HEK293 (cell line): ENCODE results near the gene NFIC.

Experiments
- CTCF ChIA-PET: fragments of 350-600 bp; formaldehyde crosslinking; extraction: SDS; loops from one replicate; lab custom pipeline; 2021; ENCODE audit warnings: antibody characterized with exemption; lab: Yijun Ruan, JAX
- POLR2A ChIA-PET: fragments of 300-600 bp; formaldehyde crosslinking; extraction: SDS; loops from one replicate; lab custom pipeline; 2020; ENCODE audit warnings: antibody characterized with exemption, inconsistent platforms; lab: Yijun Ruan, JAX
- H3K27ac ChIP-seq: fragments of 200-500 bp; sonication (Bioruptor generic); 2 replicates; pipeline ENCODE4 v1.5.1; 2014; ENCODE audit warnings: low read depth, low read length, control low read depth, inconsistent platforms; ENCODE audit errors: extremely low read depth
- H3K36me3 ChIP-seq, 2 experiments: fragments of 200-500 bp in 1 of 2; sonication (Bioruptor generic) in 1 of 2; 1 replicate in 1 of 2; 2 replicates in 1 of 2; pipeline ENCODE4 v1.5.1; 2014 to 2017; ENCODE audit warnings: inconsistent platforms in 2 of 2, low read length in 2 of 2; ENCODE audit not compliant: control insufficient read depth in 2 of 2, insufficient read depth in 1 of 2
- H3K4me1 ChIP-seq: fragments of 200-500 bp; sonication (Bioruptor generic); 2 replicates; pipeline ENCODE4 v1.5.1; 2014; ENCODE audit warnings: mild to moderate bottlenecking, low read length, inconsistent platforms; ENCODE audit not compliant: control insufficient read depth, insufficient read depth
- H3K4me3 ChIP-seq: 2 replicates; pipeline ENCODE4 v1.5.1; 2011; ENCODE audit warnings: low read depth, mild to moderate bottlenecking, control low read depth, low read length, moderate library complexity
- H3K9me3 ChIP-seq: fragments of 200-500 bp; sonication (Bioruptor generic); 2 replicates; pipeline ENCODE4 v1.5.1; 2014; ENCODE audit warnings: low read depth, low read length, inconsistent platforms; ENCODE audit not compliant: control insufficient read depth, insufficient read depth
- GLIS1 ChIP-seq: fragments of 450-650 bp; formaldehyde crosslinking; IDR thresholded peaks from 2 replicates; pipeline ENCODE4 v1.5.1; 2016; ENCODE audit warnings: missing biosample characterization, missing genetic modification characterization
- RBAK ChIP-seq: fragments of 450-650 bp; formaldehyde crosslinking; IDR thresholded peaks from 2 replicates; pipeline ENCODE4 v1.5.1; 2016; ENCODE audit warnings: missing biosample characterization, missing genetic modification characterization
- ZEB2 ChIP-seq: fragments of 450-650 bp; formaldehyde crosslinking; IDR thresholded peaks from 2 replicates; pipeline ENCODE4 v1.5.1; 2016; ENCODE audit warnings: missing biosample characterization, missing genetic modification characterization
- ZNF132 ChIP-seq: fragments of 450-650 bp; formaldehyde crosslinking; IDR thresholded peaks from 2 replicates; pipeline ENCODE4 v1.5.1; 2017; ENCODE audit warnings: missing biosample characterization, missing genetic modification characterization, borderline replicate concordance
- ZNF133 ChIP-seq: fragments of 450-650 bp; formaldehyde crosslinking; IDR thresholded peaks from 2 replicates; pipeline ENCODE4 v1.5.1; 2016; ENCODE audit warnings: missing biosample characterization, missing genetic modification characterization
- ZNF214 ChIP-seq: fragments of 450-650 bp; formaldehyde crosslinking; IDR thresholded peaks from 2 replicates; pipeline ENCODE4 v1.5.1; 2017; ENCODE audit warnings: missing biosample characterization, mild to moderate bottlenecking, missing genetic modification characterization, borderline replicate concordance
- ZNF473 ChIP-seq: fragments of 450-650 bp; formaldehyde crosslinking; IDR thresholded peaks from 2 replicates; pipeline ENCODE4 v1.5.1; 2017; ENCODE audit warnings: missing biosample characterization, missing genetic modification characterization
- ZNF623 ChIP-seq: fragments of 450-650 bp; formaldehyde crosslinking; IDR thresholded peaks from 2 replicates; pipeline ENCODE4 v1.5.1; 2016; ENCODE audit warnings: missing biosample characterization, missing genetic modification characterization
- ZNF658 ChIP-seq: fragments of 450-650 bp; formaldehyde crosslinking; IDR thresholded peaks from 2 replicates; pipeline ENCODE4; 2016; ENCODE audit warnings: missing biosample characterization, missing genetic modification characterization
- TF ChIP-seq, protein P1 (sequence below): fragments of 450-650 bp; formaldehyde crosslinking; IDR thresholded peaks from 2 replicates; pipeline ENCODE4 v1.5.1; 2016; ENCODE audit warnings: missing biosample characterization, missing genetic modification characterization, borderline replicate concordance
- TF ChIP-seq, protein P2 (sequence below): fragments of 450-650 bp; formaldehyde crosslinking; IDR thresholded peaks from 2 replicates; pipeline ENCODE4 v1.5.1; 2016; ENCODE audit warnings: missing biosample characterization, missing genetic modification characterization
- TF ChIP-seq, protein P3 (sequence below): fragments of 450-650 bp; formaldehyde crosslinking; IDR thresholded peaks from 2 replicates; pipeline ENCODE4 v1.5.1; 2017; ENCODE audit warnings: missing biosample characterization, missing genetic modification characterization

Gene NFIC

DNA sequence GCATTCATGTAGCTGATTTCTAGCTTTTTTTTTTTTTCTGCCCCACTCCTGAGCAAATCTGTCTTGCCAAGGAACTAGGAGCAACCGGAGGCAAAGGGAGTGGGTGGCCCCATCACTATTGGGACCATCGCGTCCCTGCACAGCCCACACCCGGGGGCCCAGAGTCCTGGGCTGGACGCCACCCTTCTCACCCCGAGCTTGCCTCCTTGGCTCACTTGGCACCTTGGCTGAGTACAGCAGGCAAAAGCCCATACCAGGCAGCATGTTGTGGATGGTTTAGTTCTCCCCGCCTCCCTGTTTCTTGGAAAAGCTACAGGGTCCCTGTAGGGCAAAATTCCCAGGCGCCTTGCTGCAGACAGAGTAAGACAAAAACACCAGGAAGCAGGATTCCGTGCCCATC lies 100.3 kb downstream of the NFIC start:
- Histone ChIP-seq H3K9me3 (no peaks in the 10 kb centered on the region), H3K4me1 (no peaks in the 10 kb centered on the region), H3K36me3 (no peaks in the 10 kb centered on the region), H3K4me3 (no peak overlapping the region), H3K27ac (no peak overlapping the region)
- ChIA-PET CTCF (interaction anchor here (0.6 to 1.4 kb wide), 3 partner anchors 37 to 132 kb away, joined by 3 read pairs; no protein-coding TSS in a partner anchor), POLR2A (no interaction called here)
- no peak for TF ChIP-seq GLIS1 (tag by site-specific recombination)
- TF ChIP-seq ZEB2 (tag by site-specific recombination) = no peak
- TF ChIP-seq ZNF132 = no peak
- TF ChIP-seq, protein P1, sequence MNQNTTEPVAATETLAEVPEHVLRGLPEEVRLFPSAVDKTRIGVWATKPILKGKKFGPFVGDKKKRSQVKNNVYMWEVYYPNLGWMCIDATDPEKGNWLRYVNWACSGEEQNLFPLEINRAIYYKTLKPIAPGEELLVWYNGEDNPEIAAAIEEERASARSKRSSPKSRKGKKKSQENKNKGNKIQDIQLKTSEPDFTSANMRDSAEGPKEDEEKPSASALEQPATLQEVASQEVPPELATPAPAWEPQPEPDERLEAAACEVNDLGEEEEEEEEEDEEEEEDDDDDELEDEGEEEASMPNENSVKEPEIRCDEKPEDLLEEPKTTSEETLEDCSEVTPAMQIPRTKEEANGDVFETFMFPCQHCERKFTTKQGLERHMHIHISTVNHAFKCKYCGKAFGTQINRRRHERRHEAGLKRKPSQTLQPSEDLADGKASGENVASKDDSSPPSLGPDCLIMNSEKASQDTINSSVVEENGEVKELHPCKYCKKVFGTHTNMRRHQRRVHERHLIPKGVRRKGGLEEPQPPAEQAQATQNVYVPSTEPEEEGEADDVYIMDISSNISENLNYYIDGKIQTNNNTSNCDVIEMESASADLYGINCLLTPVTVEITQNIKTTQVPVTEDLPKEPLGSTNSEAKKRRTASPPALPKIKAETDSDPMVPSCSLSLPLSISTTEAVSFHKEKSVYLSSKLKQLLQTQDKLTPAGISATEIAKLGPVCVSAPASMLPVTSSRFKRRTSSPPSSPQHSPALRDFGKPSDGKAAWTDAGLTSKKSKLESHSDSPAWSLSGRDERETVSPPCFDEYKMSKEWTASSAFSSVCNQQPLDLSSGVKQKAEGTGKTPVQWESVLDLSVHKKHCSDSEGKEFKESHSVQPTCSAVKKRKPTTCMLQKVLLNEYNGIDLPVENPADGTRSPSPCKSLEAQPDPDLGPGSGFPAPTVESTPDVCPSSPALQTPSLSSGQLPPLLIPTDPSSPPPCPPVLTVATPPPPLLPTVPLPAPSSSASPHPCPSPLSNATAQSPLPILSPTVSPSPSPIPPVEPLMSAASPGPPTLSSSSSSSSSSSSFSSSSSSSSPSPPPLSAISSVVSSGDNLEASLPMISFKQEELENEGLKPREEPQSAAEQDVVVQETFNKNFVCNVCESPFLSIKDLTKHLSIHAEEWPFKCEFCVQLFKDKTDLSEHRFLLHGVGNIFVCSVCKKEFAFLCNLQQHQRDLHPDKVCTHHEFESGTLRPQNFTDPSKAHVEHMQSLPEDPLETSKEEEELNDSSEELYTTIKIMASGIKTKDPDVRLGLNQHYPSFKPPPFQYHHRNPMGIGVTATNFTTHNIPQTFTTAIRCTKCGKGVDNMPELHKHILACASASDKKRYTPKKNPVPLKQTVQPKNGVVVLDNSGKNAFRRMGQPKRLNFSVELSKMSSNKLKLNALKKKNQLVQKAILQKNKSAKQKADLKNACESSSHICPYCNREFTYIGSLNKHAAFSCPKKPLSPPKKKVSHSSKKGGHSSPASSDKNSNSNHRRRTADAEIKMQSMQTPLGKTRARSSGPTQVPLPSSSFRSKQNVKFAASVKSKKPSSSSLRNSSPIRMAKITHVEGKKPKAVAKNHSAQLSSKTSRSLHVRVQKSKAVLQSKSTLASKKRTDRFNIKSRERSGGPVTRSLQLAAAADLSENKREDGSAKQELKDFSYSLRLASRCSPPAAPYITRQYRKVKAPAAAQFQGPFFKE (tag by site-specific recombination) = no peak
- no peak for TF ChIP-seq ZNF473 (tag by site-specific recombination)
- TF ChIP-seq, protein P2, sequence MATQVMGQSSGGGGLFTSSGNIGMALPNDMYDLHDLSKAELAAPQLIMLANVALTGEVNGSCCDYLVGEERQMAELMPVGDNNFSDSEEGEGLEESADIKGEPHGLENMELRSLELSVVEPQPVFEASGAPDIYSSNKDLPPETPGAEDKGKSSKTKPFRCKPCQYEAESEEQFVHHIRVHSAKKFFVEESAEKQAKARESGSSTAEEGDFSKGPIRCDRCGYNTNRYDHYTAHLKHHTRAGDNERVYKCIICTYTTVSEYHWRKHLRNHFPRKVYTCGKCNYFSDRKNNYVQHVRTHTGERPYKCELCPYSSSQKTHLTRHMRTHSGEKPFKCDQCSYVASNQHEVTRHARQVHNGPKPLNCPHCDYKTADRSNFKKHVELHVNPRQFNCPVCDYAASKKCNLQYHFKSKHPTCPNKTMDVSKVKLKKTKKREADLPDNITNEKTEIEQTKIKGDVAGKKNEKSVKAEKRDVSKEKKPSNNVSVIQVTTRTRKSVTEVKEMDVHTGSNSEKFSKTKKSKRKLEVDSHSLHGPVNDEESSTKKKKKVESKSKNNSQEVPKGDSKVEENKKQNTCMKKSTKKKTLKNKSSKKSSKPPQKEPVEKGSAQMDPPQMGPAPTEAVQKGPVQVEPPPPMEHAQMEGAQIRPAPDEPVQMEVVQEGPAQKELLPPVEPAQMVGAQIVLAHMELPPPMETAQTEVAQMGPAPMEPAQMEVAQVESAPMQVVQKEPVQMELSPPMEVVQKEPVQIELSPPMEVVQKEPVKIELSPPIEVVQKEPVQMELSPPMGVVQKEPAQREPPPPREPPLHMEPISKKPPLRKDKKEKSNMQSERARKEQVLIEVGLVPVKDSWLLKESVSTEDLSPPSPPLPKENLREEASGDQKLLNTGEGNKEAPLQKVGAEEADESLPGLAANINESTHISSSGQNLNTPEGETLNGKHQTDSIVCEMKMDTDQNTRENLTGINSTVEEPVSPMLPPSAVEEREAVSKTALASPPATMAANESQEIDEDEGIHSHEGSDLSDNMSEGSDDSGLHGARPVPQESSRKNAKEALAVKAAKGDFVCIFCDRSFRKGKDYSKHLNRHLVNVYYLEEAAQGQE = no peak
- no peak for TF ChIP-seq ZNF133 (tag by site-specific recombination)
- no peak for TF ChIP-seq ZNF214 (tag by site-specific recombination)
- no peak for TF ChIP-seq ZNF658 (tag by site-specific recombination)
- TF ChIP-seq, protein P3, sequence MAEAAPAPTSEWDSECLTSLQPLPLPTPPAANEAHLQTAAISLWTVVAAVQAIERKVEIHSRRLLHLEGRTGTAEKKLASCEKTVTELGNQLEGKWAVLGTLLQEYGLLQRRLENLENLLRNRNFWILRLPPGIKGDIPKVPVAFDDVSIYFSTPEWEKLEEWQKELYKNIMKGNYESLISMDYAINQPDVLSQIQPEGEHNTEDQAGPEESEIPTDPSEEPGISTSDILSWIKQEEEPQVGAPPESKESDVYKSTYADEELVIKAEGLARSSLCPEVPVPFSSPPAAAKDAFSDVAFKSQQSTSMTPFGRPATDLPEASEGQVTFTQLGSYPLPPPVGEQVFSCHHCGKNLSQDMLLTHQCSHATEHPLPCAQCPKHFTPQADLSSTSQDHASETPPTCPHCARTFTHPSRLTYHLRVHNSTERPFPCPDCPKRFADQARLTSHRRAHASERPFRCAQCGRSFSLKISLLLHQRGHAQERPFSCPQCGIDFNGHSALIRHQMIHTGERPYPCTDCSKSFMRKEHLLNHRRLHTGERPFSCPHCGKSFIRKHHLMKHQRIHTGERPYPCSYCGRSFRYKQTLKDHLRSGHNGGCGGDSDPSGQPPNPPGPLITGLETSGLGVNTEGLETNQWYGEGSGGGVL (tag by site-specific recombination) = no peak

DNA sequence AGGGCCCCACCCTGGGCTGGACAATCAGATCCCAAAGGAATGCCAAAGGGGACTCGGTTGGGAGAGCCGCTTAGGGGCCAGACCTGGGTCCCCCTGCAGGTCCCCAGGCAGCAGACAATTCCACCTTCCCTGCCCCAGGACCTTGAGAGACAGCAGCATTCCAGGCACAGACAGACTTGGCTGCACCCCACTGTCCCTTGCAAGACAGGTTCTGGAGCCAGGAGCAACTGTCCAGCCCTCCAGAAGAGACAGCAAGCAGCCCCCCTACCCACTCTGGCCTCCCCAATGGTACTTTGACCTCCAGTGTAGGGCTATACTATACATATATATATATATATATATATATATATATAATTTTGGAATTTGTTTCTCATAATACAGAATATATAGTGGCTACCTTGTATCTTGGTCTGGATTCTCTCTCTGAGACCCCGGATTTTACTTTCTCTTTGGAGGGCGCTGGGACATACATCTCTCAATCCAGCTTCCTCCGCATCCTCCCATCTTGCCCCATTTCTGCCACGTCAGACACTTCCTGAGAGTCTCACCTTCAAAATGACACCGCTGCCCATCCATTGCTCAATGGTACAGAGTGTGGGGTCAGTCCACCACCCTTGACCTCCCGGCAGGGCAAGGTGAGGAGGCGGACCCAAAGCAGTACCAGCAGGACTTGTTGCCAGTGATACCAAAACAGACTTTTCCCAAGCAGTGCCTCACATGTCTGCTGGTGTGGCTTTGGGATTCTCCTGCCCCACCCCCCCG lies 101.2 kb downstream of the NFIC start:
- no peak overlapping the region for H3K27ac ChIP-seq
- TF ChIP-seq RBAK (tag by site-specific recombination) = no peak
- TF ChIP-seq ZNF623 (tag by site-specific recombination) = peak; percentile 34; the same call in 1 of the 2 replicates

More for the DNA sequence above, 101.2 kb downstream of the NFIC start:
- Histone ChIP-seq H3K4me1 (no peaks in the 10 kb centered on the region), H3K9me3 (no peaks in the 10 kb centered on the region), H3K36me3 (no peaks in the 10 kb centered on the region), H3K4me3 (no peak overlapping the region)
- POLR2A ChIA-PET = no interaction called here
- CTCF ChIA-PET = interaction anchor here (1.4 kb wide), 1 partner anchor 38 kb away, joined by 3 read pairs; no protein-coding TSS in a partner anchor
